GM23248 (cell line): ENCODE results near the gene KCNMA1.

Experiments
- EZH2 ChIP-seq: fragments of 200-600 bp; sonication (generic); IDR thresholded peaks from 2 replicates; pipeline ENCODE4 v1.6.1; 2018; ENCODE audit warnings: antibody characterized with exemption, mild to moderate bottlenecking; ENCODE audit not compliant: insufficient read depth, poor library complexity, severe bottlenecking
- EZH2phosphoT487 ChIP-seq: fragments of 200-600 bp; sonication (generic); IDR thresholded peaks from 2 replicates; pipeline ENCODE4 v1.6.1; 2018; ENCODE audit warnings: antibody characterized with exemption, moderate library complexity, mild to moderate bottlenecking, low read depth; ENCODE audit not compliant: insufficient read depth

DNA sequence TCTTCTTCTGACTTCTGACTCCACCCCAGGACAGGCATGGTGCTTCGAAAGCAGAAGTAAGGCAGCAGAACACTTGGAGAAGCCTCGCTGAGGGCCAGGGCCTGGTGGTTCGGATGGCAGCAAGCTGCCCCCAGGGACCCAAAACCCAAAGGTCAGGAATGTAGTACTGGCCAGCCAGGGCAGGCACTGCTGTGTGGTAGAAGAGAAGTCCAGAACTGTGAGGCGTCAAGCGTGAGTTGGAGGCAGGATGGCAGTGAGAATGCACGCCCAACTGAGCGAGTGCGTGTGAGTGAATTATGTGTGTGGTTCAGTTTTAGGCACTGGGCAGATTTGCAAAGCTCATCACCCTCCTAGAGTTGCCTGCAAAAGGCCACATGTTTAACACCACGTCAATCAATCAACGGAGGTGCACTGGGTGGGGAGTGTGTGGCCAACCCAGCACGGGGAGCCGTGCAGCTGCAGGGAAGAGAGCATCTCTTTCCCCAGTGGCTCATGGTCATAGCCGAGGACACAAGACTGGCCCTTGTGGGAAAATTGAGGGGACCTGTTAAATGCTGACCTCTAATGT lies 144.3 kb downstream of the KCNMA1 start:
- TF ChIP-seq EZH2 (no peak), EZH2phosphoT487 (no peak)
